Measurements from ENCODE around the gene RPRD1A. TPM values are rescaled to one million over a fixed set of nuclear protein-coding genes. Genes with fewer than 3 reads are reported as not detected.

RPRD1A gene
- total and polyA plus RNA-seq, 2 of the 4 experiments (the other 2 are of a cell fraction): 23.3 to 27.2 TPM

GRCh38 chr18:36020174-36020711, 47.1 kb downstream of the RPRD1A start:
- H3K27me3 ChIP-seq (ENCODE audit: control insufficient read depth, insufficient read depth, low read length): no peaks in the 10 kb centered on the region
- H2BK15ac ChIP-seq (ENCODE audit: low read depth, low read length): no peak overlapping the region
- DNase-seq (no peak), ATAC-seq (ENCODE audit: low read depth) (no peak)
- H3K4ac ChIP-seq (ENCODE audit: low read depth, low read length): no peak overlapping the region
- no peak overlapping the region for H2BK5ac ChIP-seq (ENCODE audit: low read depth, low read length, poor library complexity, severe bottlenecking)
- H3K27ac ChIP-seq (ENCODE audit: insufficient read depth, low read length): no peak overlapping the region
- H3K9ac ChIP-seq (ENCODE audit: low read depth, low read length): no peak overlapping the region
- WGBS, 2 experiments (ENCODE audit: extremely low coverage in 2 of 2, insufficient read length in 1 of 2): no CpG with 5 or more reads among the region's 3 CpGs
- H3K36me3 ChIP-seq (ENCODE audit: control insufficient read depth, insufficient read depth, low read length): no peaks in the 10 kb centered on the region
- H3K4me3 ChIP-seq (ENCODE audit: insufficient read depth, low read depth, low read length): no peak overlapping the region
- no TSS peak for BruUV-seq (replicated peaks)
- in situ Hi-C loops (cut with MboI; ENCODE audit: low sequenced_read_pairs): no loop called here
- ChIA-PET POLR2A (ENCODE audit: unreplicated experiment) (no interaction called here), CTCF (no interaction called here)
- H2BK20ac ChIP-seq (ENCODE audit: low read depth, low read length): no peak overlapping the region
- no peak overlapping the region for H3K4me2 ChIP-seq (ENCODE audit: low read depth, low read length)
- H2AFZ ChIP-seq (replicated peaks; ENCODE audit: low read length, poor library complexity): no peak overlapping the region
- no peak overlapping the region for H4K8ac ChIP-seq (ENCODE audit: low read depth in 2 of 2, low read length in 2 of 2)
- no peak overlapping the region for H4K5ac ChIP-seq (ENCODE audit: low read depth, low read length)
- no peak overlapping the region for H2AK9ac ChIP-seq (replicated peaks; ENCODE audit: low read depth, low read length, poor library complexity)
- no peak overlapping the region for H2AK5ac ChIP-seq (ENCODE audit: low read depth, low read length)
- no peaks in the 10 kb centered on the region for H4K20me1 ChIP-seq (ENCODE audit: insufficient read depth, low read length)
- TF ChIP-seq MXI1 (IDR thresholded peaks at IDR 0.05; ENCODE audit: borderline replicate concordance, low read depth, low read length) (no peak), MAFK (IDR thresholded peaks at IDR 0.05; ENCODE audit: low read depth, low read length) (peak; percentile 36)
- no peak overlapping the region for H3K56ac ChIP-seq (ENCODE audit: extremely low read depth, insufficient read depth, low read length)
- dilution Hi-C loops (cut with HindIII; ENCODE audit: low sequenced_read_pairs, unreplicated experiment): no loop called here
- H3K79me1 ChIP-seq (ENCODE audit: low read depth in 1 of 2, low read length in 2 of 2): no peaks in the 10 kb centered on the region
- no peak overlapping the region for H4K91ac ChIP-seq (ENCODE audit: insufficient read depth, low read depth, low read length)
- H3K9me3 ChIP-seq (ENCODE audit: control insufficient read depth, insufficient read depth, low read length): no peaks in the 10 kb centered on the region
- H3K9me1 ChIP-seq (ENCODE audit: insufficient read depth, low read length): peaks cover 4% of the 10 kb centered on the region; the same call in 1 of the 2 replicates
- peaks cover 5% of the 10 kb centered on the region for H3K4me1 ChIP-seq (ENCODE audit: control insufficient read depth, insufficient read depth, low read length)
- no peak overlapping the region for H3K14ac ChIP-seq (replicated peaks; ENCODE audit: low read depth, low read length)
- H3K23ac ChIP-seq (ENCODE audit: low read depth, low read length): no peak overlapping the region
- H3K18ac ChIP-seq (ENCODE audit: low read depth, low read length): no peak overlapping the region
- intact Hi-C loops (cut with micrococcal nuclease): loop anchor here (5.0 kb wide), 1 partner anchor 107 kb away; the partner anchor contains the start of genes ELP2 and SLC39A6
- no peak overlapping the region for H2BK120ac ChIP-seq (ENCODE audit: low read depth, low read length)

All from IMR-90 (cell line).